H9 (cell line): ENCODE measurements around the gene PHC3. TPM values are rescaled to one million over a fixed set of nuclear protein-coding genes. Genes with fewer than 3 reads are reported as not detected.

Source experiments
- DNase-seq: peaks from one replicate; pipeline ENCODE4 v3.0.0-alpha.2; 2017
- H2AFZ ChIP-seq: one replicate; pipeline ENCODE4 v1.6.1; 2013; ENCODE audit warnings: mild to moderate bottlenecking, low read length, control low read depth, moderate library complexity
- H2AK5ac ChIP-seq: 2 replicates; pipeline ENCODE4 v1.6.1; 2013; ENCODE audit warnings: low read length, control low read depth, mixed read lengths; ENCODE audit not compliant: insufficient read length
- H2BK120ac ChIP-seq: one replicate; pipeline ENCODE4 v1.6.1; 2013; ENCODE audit warnings: low read depth, mild to moderate bottlenecking, low read length, control low read depth, inconsistent platforms; ENCODE audit not compliant: poor library complexity, severe bottlenecking
- H2BK12ac ChIP-seq: 2 replicates; pipeline ENCODE4 v1.6.1; 2013; ENCODE audit warnings: low read length, control low read depth, mixed read lengths, low read depth; ENCODE audit not compliant: insufficient read length
- H2BK15ac ChIP-seq: 2 replicates; pipeline ENCODE4 v1.6.1; 2013; ENCODE audit warnings: low read depth, low read length, control low read depth
- H2BK20ac ChIP-seq: one replicate; pipeline ENCODE4 v1.6.1; 2013; ENCODE audit warnings: low read depth, mild to moderate bottlenecking, low read length, control low read depth, inconsistent platforms; ENCODE audit not compliant: poor library complexity, severe bottlenecking
- H2BK5ac ChIP-seq: 2 replicates; pipeline ENCODE4 v1.6.1; 2013; ENCODE audit warnings: low read length, control low read depth, mixed read lengths; ENCODE audit not compliant: insufficient read length
- H3K14ac ChIP-seq: 2 replicates; pipeline ENCODE4 v1.6.1; 2013; ENCODE audit warnings: low read length, control low read depth; ENCODE audit not compliant: insufficient read depth
- H3K18ac ChIP-seq: 2 replicates; pipeline ENCODE4 v1.6.1; 2013; ENCODE audit warnings: low read depth, mild to moderate bottlenecking, mixed read lengths, low read length, control low read depth; ENCODE audit not compliant: insufficient read length
- H3K23ac ChIP-seq: 2 replicates; pipeline ENCODE4 v1.6.1; 2013; ENCODE audit warnings: low read length, control low read depth, mixed read lengths, low read depth; ENCODE audit not compliant: insufficient read length
- H3K23me2 ChIP-seq: 2 replicates; pipeline ENCODE4 v1.6.1; 2013; ENCODE audit warnings: low read depth, mild to moderate bottlenecking, mixed read lengths, low read length, control low read depth; ENCODE audit not compliant: insufficient read length, poor library complexity, severe bottlenecking
- H3K27ac ChIP-seq: 2 replicates; pipeline ENCODE4 v1.5.1; 2013; ENCODE audit warnings: low read length, control low read depth, mixed read lengths, low read depth; ENCODE audit not compliant: insufficient read length
- H3K27me3 ChIP-seq: 2 replicates; pipeline ENCODE4 v1.6.1; 2013; ENCODE audit warnings: low read length, control low read depth, inconsistent platforms; ENCODE audit not compliant: insufficient read depth
- H3K4ac ChIP-seq: 2 replicates; pipeline ENCODE4 v1.6.1; 2013; ENCODE audit warnings: low read depth, mild to moderate bottlenecking, control low read depth, inconsistent platforms, low read length, moderate library complexity
- H3K4me1 ChIP-seq: 2 replicates; pipeline ENCODE4 v1.6.1; 2013; ENCODE audit warnings: low read length, control low read depth, inconsistent platforms; ENCODE audit not compliant: insufficient read depth
- H3K4me2 ChIP-seq: 2 replicates; pipeline ENCODE4 v1.6.1; 2013; ENCODE audit warnings: low read length, control low read depth, mixed read lengths; ENCODE audit not compliant: insufficient read length, insufficient read depth
- H3K56ac ChIP-seq: 2 replicates; pipeline ENCODE4 v1.6.1; 2013; ENCODE audit warnings: low read depth, mild to moderate bottlenecking, mixed read lengths, low read length, control low read depth; ENCODE audit not compliant: insufficient read length
- H3K79me1 ChIP-seq: 2 replicates; pipeline ENCODE4 v1.6.1; 2013; ENCODE audit warnings: low read depth, mild to moderate bottlenecking, moderate library complexity, low read length, control low read depth, inconsistent platforms; ENCODE audit not compliant: insufficient read depth, poor library complexity, severe bottlenecking
- H3K79me2 ChIP-seq: 2 replicates; pipeline ENCODE4 v1.6.1; 2013; ENCODE audit warnings: low read length, control low read depth, inconsistent platforms; ENCODE audit not compliant: insufficient read depth
- H3K9ac ChIP-seq: 2 replicates; pipeline ENCODE4 v1.6.1; 2013; ENCODE audit warnings: low read length, control low read depth, mixed read lengths; ENCODE audit not compliant: insufficient read length; ENCODE audit errors: extremely low read depth
- H3K9me3 ChIP-seq: one replicate; pipeline ENCODE4 v1.6.1; 2013; ENCODE audit warnings: low read depth, low read length, inconsistent platforms; ENCODE audit not compliant: control insufficient read depth
- H3T11ph ChIP-seq: one replicate; pipeline ENCODE4 v1.6.1; 2013; ENCODE audit warnings: mild to moderate bottlenecking, low read length, control low read depth, inconsistent platforms
- H4K20me1 ChIP-seq: one replicate; pipeline ENCODE4 v1.6.1; 2013; ENCODE audit not compliant: control insufficient read depth, insufficient read length, insufficient read depth
- H4K5ac ChIP-seq: 2 replicates; pipeline ENCODE4 v1.6.1; 2013; ENCODE audit warnings: low read depth, mild to moderate bottlenecking, mixed read lengths, low read length, control low read depth; ENCODE audit not compliant: insufficient read length
- H4K8ac ChIP-seq: replicated peaks from 2 replicates; pipeline ENCODE4 v1.6.1; 2013; ENCODE audit warnings: low read length, control low read depth, mixed read lengths, low read depth; ENCODE audit not compliant: insufficient read length
- H4K91ac ChIP-seq: 2 replicates; pipeline ENCODE4 v1.6.1; 2013; ENCODE audit warnings: low read depth, mild to moderate bottlenecking, moderate library complexity, mixed read lengths, low read length, control low read depth; ENCODE audit not compliant: insufficient read length
- H3K27ac Mint-ChIP-seq, 3 experiments: 2 replicates in 2 of 3; 3 replicates in 1 of 3; pipeline ENCODE4 v1.8.0; 2020 to 2021; ENCODE audit warnings: mixed read lengths in 3 of 3, mild to moderate bottlenecking in 1 of 3, moderate library complexity in 1 of 3
- H3K27me3 Mint-ChIP-seq: 2 replicates; pipeline ENCODE4 v1.8.0; 2021; ENCODE audit warnings: low read depth, mild to moderate bottlenecking, moderate library complexity, mixed read lengths
- H3K36me3 Mint-ChIP-seq, 3 experiments: 2 replicates in 2 of 3; 3 replicates in 1 of 3; pipeline ENCODE4 v1.8.0; 2020 to 2021; ENCODE audit warnings: low read depth in 3 of 3, mixed read lengths in 3 of 3; ENCODE audit not compliant: insufficient read depth in 1 of 3
- H3K4me1 Mint-ChIP-seq, 2 experiments: 2 replicates each; pipeline ENCODE4 v1.8.0; 2020; ENCODE audit warnings: mixed read lengths in 2 of 2
- H3K4me3 Mint-ChIP-seq, 2 experiments: 2 replicates in 1 of 2; 3 replicates in 1 of 2; pipeline ENCODE4 v1.8.0; 2020 to 2021; ENCODE audit warnings: mild to moderate bottlenecking in 2 of 2, mixed read lengths in 2 of 2, moderate library complexity in 1 of 2
- H3K9me3 Mint-ChIP-seq, 2 experiments: 2 replicates in 1 of 2; 3 replicates in 1 of 2; pipeline ENCODE4 v1.8.0; 2020; ENCODE audit warnings: mild to moderate bottlenecking in 2 of 2, mixed read lengths in 2 of 2, moderate library complexity in 1 of 2
- CTCF ChIP-seq: fragments of 200-600 bp; sonication (generic); conservative IDR thresholded peaks from 3 replicates; pipeline ENCODE4 v1.8.0; 2021; ENCODE audit warnings: antibody characterized with exemption, mild to moderate bottlenecking
- WGBS: extraction: QIAGEN DNeasy Blood & Tissue Kit; methylation state at CpG from one replicate; pipeline ENCODE4 v1.1.7; 2013; ENCODE audit warnings: missing lambda C conversion rate, low lambda C conversion rate, mixed read lengths; ENCODE audit not compliant: insufficient read length; ENCODE audit errors: extremely low coverage; 5-methylcytosine and 5-hydroxymethylcytosine counted together
- total RNA-seq: library from RNA; stranded (reverse); gene quantifications from 2 replicates; pipeline ENCODE4 v1.2.1, GENCODE V29; 2021

Gene PHC3
- total RNA-seq, 1 experiment from 2014 or later, result 26.4 TPM

GRCh38 chr3:170145278-170145677 is 36.3 kb downstream of the PHC3 start:
- Histone ChIP-seq H4K8ac (no peak overlapping the region), H2BK12ac (no peak overlapping the region), H2BK15ac (no peak overlapping the region), H3K56ac (no peak overlapping the region), H2BK5ac (no peak overlapping the region), H2AK5ac (no peak overlapping the region), H3K79me1 (peaks cover 3% of the 10 kb centered on the region), H2BK120ac (no peak overlapping the region), H3K27ac (no peak overlapping the region), H4K5ac (no peak overlapping the region), H2AFZ (no peak overlapping the region), H3K23ac (no peak overlapping the region), H3K4ac (no peak overlapping the region), H4K91ac (no peak overlapping the region), H3K9ac (no peak overlapping the region), H3K14ac (no peak overlapping the region), H3K18ac (no peak overlapping the region), H3K27me3 (no peaks in the 10 kb centered on the region), H4K20me1 (no peaks in the 10 kb centered on the region), H3K9me3 (no peaks in the 10 kb centered on the region), H3K79me2 (0 out of 2 replicates have a peak, but pooled peaks cover 1% of the 10 kb centered on the region), H3K4me2 (no peak overlapping the region), H3K4me1 (no peaks in the 10 kb centered on the region), H2BK20ac (no peak overlapping the region), H3T11ph (no peak overlapping the region), H3K23me2 (no peaks in the 10 kb centered on the region)
- no peak for DNase-seq
- WGBS, result no CpG with 5 or more reads among the region's 4 CpGs
- no peaks in the 10 kb centered on the region for H3K27me3 Mint-ChIP-seq
- peaks cover 2 to 21% (median 9%) of the 10 kb centered on the region in 3 experiments; a peak in 5 of 7 replicates for H3K36me3 Mint-ChIP-seq
- TF ChIP-seq CTCF, result no peak
- H3K9me3 Mint-ChIP-seq, result no peaks in the 10 kb centered on the region
- H3K4me3 Mint-ChIP-seq, result no peak overlapping the region
- no peaks in the 10 kb centered on the region for H3K4me1 Mint-ChIP-seq
- H3K27ac Mint-ChIP-seq, result peak overlapping the region in 2 of 3 experiments; percentile 25 to 87; a peak in 3 of 7 replicates
